ENCODE data around the gene ST8SIA4.

The ST8SIA4 gene

GRCh38 chr5:100867039-100867562, 36.0 kb downstream of the ST8SIA4 start:
- Histone ChIP-seq H3F3A (ENCODE audit: insufficient read depth, low read length) (no peaks in the 10 kb centered on the region), H3K4me3 (ENCODE audit: low read depth, low read length, poor library complexity, severe bottlenecking) (no peak overlapping the region), H3K36me3 (ENCODE audit: insufficient read depth, low read length) (no peaks in the 10 kb centered on the region), H3K27ac (ENCODE audit: low read depth, low read length, poor library complexity, severe bottlenecking) (no peak overlapping the region), H3K27me3 (ENCODE audit: insufficient read depth, low read length) (no peaks in the 10 kb centered on the region), H3K4me2 (ENCODE audit: low read length) (no peak overlapping the region), H3K4me1 (ENCODE audit: insufficient read depth, low read length, severe bottlenecking) (no peaks in the 10 kb centered on the region), H3K9me2 (ENCODE audit: low read depth, low read length) (no peaks in the 10 kb centered on the region), H2AFZ (ENCODE audit: low read length) (no peak overlapping the region), H4K20me1 (ENCODE audit: insufficient read depth, low read length) (no peaks in the 10 kb centered on the region), H3K9me3 (ENCODE audit: low read length) (no peaks in the 10 kb centered on the region), H3K9ac (ENCODE audit: low read length) (no peak overlapping the region), H3K79me2 (ENCODE audit: insufficient read depth, low read length) (no peaks in the 10 kb centered on the region)
- TF ChIP-seq CTCF (IDR thresholded peaks at IDR 0.05; ENCODE audit: low read length) = no peak
- no peak for TF ChIP-seq EZH2 (IDR thresholded peaks at IDR 0.05; ENCODE audit: borderline replicate concordance, low read length)

GRCh38 chr5:100864931-100865330, 38.2 kb downstream of the ST8SIA4 start:
- no peaks in the 10 kb centered on the region for H3K79me2 ChIP-seq (ENCODE audit: insufficient read depth, low read length)
- no peaks in the 10 kb centered on the region for H4K20me1 ChIP-seq (ENCODE audit: insufficient read depth, low read length)
- TF ChIP-seq CTCF (IDR thresholded peaks at IDR 0.05; ENCODE audit: low read length) (no peak), EZH2 (IDR thresholded peaks at IDR 0.05; ENCODE audit: borderline replicate concordance, low read length) (no peak)
- no peaks in the 10 kb centered on the region for H3K9me2 ChIP-seq (ENCODE audit: low read depth, low read length)
- H3K9ac ChIP-seq (ENCODE audit: low read length) = no peak overlapping the region
- no peak overlapping the region for H3K4me3 ChIP-seq (ENCODE audit: low read depth, low read length, poor library complexity, severe bottlenecking)
- H3K9me3 ChIP-seq (ENCODE audit: low read length) = no peaks in the 10 kb centered on the region
- no peaks in the 10 kb centered on the region for H3K27me3 ChIP-seq (ENCODE audit: insufficient read depth, low read length)
- no peak overlapping the region for H3K27ac ChIP-seq (ENCODE audit: low read depth, low read length, poor library complexity, severe bottlenecking)
- H2AFZ ChIP-seq (ENCODE audit: low read length) = no peak overlapping the region
- H3K4me2 ChIP-seq (ENCODE audit: low read length) = no peak overlapping the region
- H3K36me3 ChIP-seq (ENCODE audit: insufficient read depth, low read length) = no peaks in the 10 kb centered on the region
- peaks cover 8% of the 10 kb centered on the region for H3K4me1 ChIP-seq (ENCODE audit: insufficient read depth, low read length, severe bottlenecking)
- H3F3A ChIP-seq (ENCODE audit: insufficient read depth, low read length) = no peaks in the 10 kb centered on the region

DNA sequence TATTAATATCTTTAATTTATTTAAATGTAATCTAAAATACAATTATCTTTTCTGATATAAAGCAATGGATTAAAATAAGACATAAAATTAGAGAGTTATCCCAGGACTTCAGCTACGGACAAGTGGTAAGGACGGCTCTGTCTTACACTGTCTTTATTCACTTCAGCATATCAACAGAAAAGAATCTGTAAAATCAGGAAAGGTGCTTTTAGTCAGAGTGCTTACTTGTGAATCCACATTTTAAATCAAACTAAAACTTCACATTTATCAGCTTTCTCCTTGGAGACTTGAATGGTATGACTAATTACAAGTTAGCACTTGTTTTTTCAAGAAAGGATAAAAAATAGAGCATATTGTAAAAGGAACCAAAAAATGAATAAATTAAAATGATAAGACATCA, 39.3 kb downstream of the ST8SIA4 start:
- Histone ChIP-seq H4K20me1 (ENCODE audit: insufficient read depth, low read length) (no peaks in the 10 kb centered on the region), H3K9me3 (ENCODE audit: low read length) (no peaks in the 10 kb centered on the region), H3K79me2 (ENCODE audit: insufficient read depth, low read length) (no peaks in the 10 kb centered on the region), H2AFZ (ENCODE audit: low read length) (no peak overlapping the region), H3K27me3 (ENCODE audit: insufficient read depth, low read length) (no peaks in the 10 kb centered on the region), H3K4me1 (ENCODE audit: insufficient read depth, low read length, severe bottlenecking) (peaks cover 17% of the 10 kb centered on the region), H3K4me3 (ENCODE audit: low read depth, low read length, poor library complexity, severe bottlenecking) (no peak overlapping the region), H3K36me3 (ENCODE audit: insufficient read depth, low read length) (no peaks in the 10 kb centered on the region), H3K9ac (ENCODE audit: low read length) (no peak overlapping the region), H3K27ac (ENCODE audit: low read depth, low read length, poor library complexity, severe bottlenecking) (no peak overlapping the region), H3F3A (ENCODE audit: insufficient read depth, low read length) (no peaks in the 10 kb centered on the region), H3K4me2 (ENCODE audit: low read length) (no peak overlapping the region), H3K9me2 (ENCODE audit: low read depth, low read length) (no peaks in the 10 kb centered on the region)
- TF ChIP-seq EZH2 (IDR thresholded peaks at IDR 0.05; ENCODE audit: borderline replicate concordance, low read length) = no peak
- TF ChIP-seq CTCF (IDR thresholded peaks at IDR 0.05; ENCODE audit: low read length) = no peak

Data from OCI-LY1 (cell line).